ENCODE results near the gene ACSM3.

The ACSM3 gene

DNA sequence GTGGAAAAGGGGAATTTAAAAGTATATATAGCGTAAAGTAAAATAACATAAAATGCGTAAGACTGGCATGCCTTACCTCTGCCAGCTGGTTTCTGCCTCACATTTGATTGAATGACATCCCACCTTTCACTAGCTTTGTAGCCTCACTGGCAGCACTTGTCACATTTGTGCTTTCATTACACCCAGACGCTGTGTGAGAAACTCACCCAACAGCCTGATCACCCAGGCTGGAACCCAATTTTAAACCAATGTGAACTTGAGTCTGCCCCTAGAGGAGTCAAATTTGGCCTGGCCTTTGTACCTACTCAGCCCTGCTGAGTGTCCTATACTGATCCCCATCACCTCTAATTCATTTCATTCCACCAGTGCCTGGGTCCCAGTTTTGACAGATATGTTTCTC, 17.4 kb upstream of the ACSM3 start:
- Histone ChIP-seq H3K27ac (no peak overlapping the region), H3K9ac (no peak overlapping the region), H3K27me3 (ENCODE audit: control insufficient read depth, insufficient read depth, low read length) (no peaks in the 10 kb centered on the region)

DNA sequence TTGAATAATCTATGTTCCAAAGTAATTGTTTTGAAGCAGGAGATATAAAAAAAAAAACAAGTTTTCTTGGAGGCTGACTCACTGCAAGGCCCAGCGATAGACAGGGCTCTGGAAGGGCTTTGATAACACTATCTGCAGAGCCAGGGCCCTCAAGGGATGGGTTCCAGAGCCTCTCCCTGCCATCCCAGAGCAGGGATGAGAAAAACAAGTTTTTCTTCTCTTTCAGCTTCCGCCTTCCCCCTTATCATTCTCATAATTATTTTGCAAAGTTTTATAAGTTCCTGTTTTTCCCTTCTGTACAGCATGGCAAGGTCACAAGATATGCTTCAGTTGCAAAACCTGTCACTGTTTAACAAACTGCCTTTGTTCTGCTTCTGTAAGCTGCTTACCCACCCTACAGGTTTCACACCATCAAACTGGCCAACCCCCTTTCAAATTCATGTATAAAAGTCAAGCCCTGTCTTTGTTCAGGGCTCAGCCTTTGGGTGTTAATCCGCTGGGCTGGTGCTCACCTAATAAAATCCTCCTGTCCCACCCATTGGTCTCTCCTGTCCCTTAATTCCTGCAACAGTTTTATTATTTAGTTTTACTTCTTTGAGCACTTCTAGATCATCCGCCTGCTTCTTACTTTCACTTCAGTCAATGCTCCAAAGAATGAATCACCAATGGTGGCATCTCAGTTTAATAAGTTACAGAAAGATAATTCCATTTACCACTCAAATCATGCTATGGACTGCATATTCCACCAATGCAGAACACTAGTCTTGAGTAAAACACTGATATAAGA, 16.6 kb upstream of the ACSM3 start:
- H3K36me3 ChIP-seq (ENCODE audit: control insufficient read depth, insufficient read depth, low read length) = no peaks in the 10 kb centered on the region
- H3K4me3 ChIP-seq (ENCODE audit: low read depth, low read length) = no peak overlapping the region

More for the DNA sequence above, 17.4 kb upstream of the ACSM3 start:
- Histone ChIP-seq H3K36me3 (ENCODE audit: control insufficient read depth, insufficient read depth, low read length) (no peaks in the 10 kb centered on the region), H3K4me3 (ENCODE audit: low read depth, low read length) (no peak overlapping the region), H3K4me1 (no peaks in the 10 kb centered on the region), H2AFZ (no peak overlapping the region), H3K79me2 (no peaks in the 10 kb centered on the region), H3K4me2 (ENCODE audit: low read length) (no peak overlapping the region), H3K9me3 (ENCODE audit: control insufficient read depth, low read length) (no peaks in the 10 kb centered on the region)
- TF ChIP-seq, protein P1, sequence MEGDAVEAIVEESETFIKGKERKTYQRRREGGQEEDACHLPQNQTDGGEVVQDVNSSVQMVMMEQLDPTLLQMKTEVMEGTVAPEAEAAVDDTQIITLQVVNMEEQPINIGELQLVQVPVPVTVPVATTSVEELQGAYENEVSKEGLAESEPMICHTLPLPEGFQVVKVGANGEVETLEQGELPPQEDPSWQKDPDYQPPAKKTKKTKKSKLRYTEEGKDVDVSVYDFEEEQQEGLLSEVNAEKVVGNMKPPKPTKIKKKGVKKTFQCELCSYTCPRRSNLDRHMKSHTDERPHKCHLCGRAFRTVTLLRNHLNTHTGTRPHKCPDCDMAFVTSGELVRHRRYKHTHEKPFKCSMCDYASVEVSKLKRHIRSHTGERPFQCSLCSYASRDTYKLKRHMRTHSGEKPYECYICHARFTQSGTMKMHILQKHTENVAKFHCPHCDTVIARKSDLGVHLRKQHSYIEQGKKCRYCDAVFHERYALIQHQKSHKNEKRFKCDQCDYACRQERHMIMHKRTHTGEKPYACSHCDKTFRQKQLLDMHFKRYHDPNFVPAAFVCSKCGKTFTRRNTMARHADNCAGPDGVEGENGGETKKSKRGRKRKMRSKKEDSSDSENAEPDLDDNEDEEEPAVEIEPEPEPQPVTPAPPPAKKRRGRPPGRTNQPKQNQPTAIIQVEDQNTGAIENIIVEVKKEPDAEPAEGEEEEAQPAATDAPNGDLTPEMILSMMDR (IDR thresholded peaks at IDR 0.05) = no peak

DNA sequence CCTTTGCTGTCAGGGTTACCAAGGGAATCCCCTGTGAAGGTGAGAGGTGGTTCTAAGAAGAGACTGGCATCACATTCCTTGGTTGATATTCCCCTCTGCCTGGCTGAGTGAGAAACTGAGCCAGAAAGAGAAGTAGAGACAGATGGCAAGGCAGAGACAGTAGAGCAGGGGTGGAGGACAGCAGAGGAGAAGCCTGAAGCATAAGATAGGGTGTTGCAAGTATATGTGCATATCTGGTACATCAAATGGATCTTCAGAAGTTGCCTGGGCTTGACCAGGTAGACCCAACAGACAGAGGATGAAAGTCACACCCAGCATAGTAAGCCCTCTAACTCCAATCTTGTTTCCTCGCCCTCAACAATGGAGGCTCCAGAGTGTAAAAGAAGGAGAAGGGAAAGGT, 14.3 kb upstream of the ACSM3 start:
- H3K27me3 ChIP-seq (ENCODE audit: control insufficient read depth, insufficient read depth, low read length) = no peaks in the 10 kb centered on the region
- H3K9me3 ChIP-seq (ENCODE audit: control insufficient read depth, low read length) = no peaks in the 10 kb centered on the region
- H2AFZ ChIP-seq = no peak overlapping the region
- no peaks in the 10 kb centered on the region for H3K36me3 ChIP-seq (ENCODE audit: control insufficient read depth, insufficient read depth, low read length)
- H3K9ac ChIP-seq = no peak overlapping the region
- H3K79me2 ChIP-seq = no peaks in the 10 kb centered on the region
- TF ChIP-seq, protein P1 (IDR thresholded peaks at IDR 0.05) = no peak
- no peak overlapping the region for H3K4me3 ChIP-seq (ENCODE audit: low read depth, low read length)
- no peak overlapping the region for H3K27ac ChIP-seq
- no peak overlapping the region for H3K4me2 ChIP-seq (ENCODE audit: low read length)
- H3K4me1 ChIP-seq = no peaks in the 10 kb centered on the region

More for the DNA sequence above, 16.6 kb upstream of the ACSM3 start:
- Histone ChIP-seq H3K27me3 (ENCODE audit: control insufficient read depth, insufficient read depth, low read length) (no peaks in the 10 kb centered on the region), H2AFZ (no peak overlapping the region), H3K9ac (no peak overlapping the region), H3K4me1 (no peaks in the 10 kb centered on the region), H3K27ac (no peak overlapping the region), H3K9me3 (ENCODE audit: control insufficient read depth, low read length) (no peaks in the 10 kb centered on the region), H3K4me2 (ENCODE audit: low read length) (no peak overlapping the region), H3K79me2 (no peaks in the 10 kb centered on the region)
- TF ChIP-seq, protein P1 (IDR thresholded peaks at IDR 0.05) = no peak

DNA sequence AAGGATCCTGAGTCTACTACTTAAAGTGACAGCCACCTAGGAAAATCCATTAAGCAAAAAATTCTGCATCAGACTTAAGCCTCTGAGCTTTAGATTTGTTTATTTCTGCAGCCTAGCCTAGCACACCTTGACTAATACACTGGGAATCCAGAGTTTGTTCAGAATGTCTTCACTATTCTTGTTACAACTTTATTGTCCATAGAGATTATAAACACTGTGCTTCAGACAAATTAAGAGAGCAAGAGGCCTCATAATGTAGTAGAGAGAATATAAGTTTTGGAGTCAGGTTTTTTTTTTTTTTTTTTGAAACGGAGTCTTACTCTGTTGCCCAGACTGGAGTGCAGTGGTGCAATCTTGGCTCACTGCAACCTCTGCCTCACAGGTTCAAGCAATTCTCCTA, 13.3 kb upstream of the ACSM3 start:
- Histone ChIP-seq H2AFZ (no peak overlapping the region), H3K4me1 (no peaks in the 10 kb centered on the region), H3K36me3 (ENCODE audit: control insufficient read depth, insufficient read depth, low read length) (no peaks in the 10 kb centered on the region), H3K9me3 (ENCODE audit: control insufficient read depth, low read length) (no peaks in the 10 kb centered on the region), H3K9ac (no peak overlapping the region), H3K4me2 (ENCODE audit: low read length) (no peak overlapping the region), H3K27me3 (ENCODE audit: control insufficient read depth, insufficient read depth, low read length) (no peaks in the 10 kb centered on the region), H3K27ac (no peak overlapping the region), H3K4me3 (ENCODE audit: low read depth, low read length) (no peak overlapping the region), H3K79me2 (no peaks in the 10 kb centered on the region)
- TF ChIP-seq, protein P1 (IDR thresholded peaks at IDR 0.05) = no peak

DNA sequence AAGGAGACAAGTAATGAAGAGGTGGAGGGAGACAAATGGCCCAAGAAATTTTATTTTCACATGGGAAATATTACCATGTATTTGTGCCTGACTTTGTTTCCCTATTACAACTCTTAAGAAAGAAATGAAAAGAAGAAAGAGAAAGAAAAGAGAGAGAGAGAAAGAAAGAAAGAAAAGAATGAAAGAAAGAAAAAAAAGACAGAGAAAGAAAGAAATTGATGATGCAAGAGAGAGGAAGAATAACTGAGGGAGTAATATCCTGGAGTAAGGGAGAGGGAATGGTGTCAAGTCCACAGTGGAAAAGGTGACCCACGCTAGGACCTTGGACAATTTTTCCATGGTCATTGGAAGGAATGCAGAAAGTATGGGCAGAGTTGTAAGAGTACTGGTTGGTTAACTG, 10.1 kb upstream of the ACSM3 start:
- no peak overlapping the region for H3K9ac ChIP-seq
- H3K36me3 ChIP-seq (ENCODE audit: control insufficient read depth, insufficient read depth, low read length) = no peaks in the 10 kb centered on the region
- no peak overlapping the region for H3K4me2 ChIP-seq (ENCODE audit: low read length)
- H3K27me3 ChIP-seq (ENCODE audit: control insufficient read depth, insufficient read depth, low read length) = no peaks in the 10 kb centered on the region
- H3K4me1 ChIP-seq = no peaks in the 10 kb centered on the region
- H3K9me3 ChIP-seq (ENCODE audit: control insufficient read depth, low read length) = no peaks in the 10 kb centered on the region
- no peaks in the 10 kb centered on the region for H3K79me2 ChIP-seq
- H2AFZ ChIP-seq = no peak overlapping the region
- no peak overlapping the region for H3K27ac ChIP-seq
- TF ChIP-seq, protein P1 (IDR thresholded peaks at IDR 0.05) = no peak
- H3K4me3 ChIP-seq (ENCODE audit: low read depth, low read length) = no peak overlapping the region
